HepG2 (cell line): Measurements from ENCODE around the gene TSG101. TPM values are rescaled to one million over a fixed set of nuclear protein-coding genes. Genes with fewer than 3 reads are reported as not detected.

Experiments
- CBX2 ChIP-seq, 2 experiments: fragments of 200-600 bp in 1 of 2; sonication (generic); formaldehyde crosslinking in 1 of 2; IDR thresholded peaks; 2 replicates each; pipeline versions ENCODE4 v1.7.0 to v1.8.1; 2018 to 2022; ENCODE audit warnings: low read depth in 2 of 2, low read length in 1 of 2, mild to moderate bottlenecking in 1 of 2, missing genetic modification reagents in 1 of 2
- DZIP1 ChIP-seq: sonication (generic); formaldehyde crosslinking; IDR thresholded peaks from 2 replicates; pipeline ENCODE4 v1.5.0; 2020; ENCODE audit warnings: mild to moderate bottlenecking, missing genetic modification reagents
- KAT8 ChIP-seq: IDR thresholded peaks from 2 replicates; pipeline ENCODE4 v1.6.1; 2016; ENCODE audit warnings: missing genetic modification reagents, missing compliant biosample characterization
- KLF13 ChIP-seq: sonication (generic); formaldehyde crosslinking; IDR thresholded peaks from 2 replicates; pipeline ENCODE4 v1.4.0; 2020; ENCODE audit warnings: mild to moderate bottlenecking, missing genetic modification reagents
- POLR2A ChIP-seq, 2 experiments: IDR thresholded peaks; 2 replicates each; pipeline ENCODE4 v1.6.1; 2011; ENCODE audit warnings: low read depth in 2 of 2, low read length in 2 of 2, mild to moderate bottlenecking in 1 of 2, moderate library complexity in 1 of 2; ENCODE audit not compliant: insufficient read depth in 1 of 2
- UBTF ChIP-seq: sonication (generic); formaldehyde crosslinking; IDR thresholded peaks from 2 replicates; pipeline ENCODE4 v1.4.0; 2020; ENCODE audit warnings: mild to moderate bottlenecking, missing genetic modification reagents
- ZBTB49 ChIP-seq: sonication (generic); formaldehyde crosslinking; IDR thresholded peaks from 2 replicates; pipeline ENCODE4 v1.4.0; 2020; ENCODE audit warnings: missing genetic modification reagents, borderline replicate concordance
- ZNF142 ChIP-seq: sonication (generic); formaldehyde crosslinking; IDR thresholded peaks from 2 replicates; pipeline ENCODE4 v1.4.0; 2020; ENCODE audit warnings: missing genetic modification reagents
- ZNF609 ChIP-seq: sonication (generic); formaldehyde crosslinking; IDR thresholded peaks from 2 replicates; pipeline ENCODE4 v1.4.0; 2020; ENCODE audit warnings: mild to moderate bottlenecking, missing genetic modification reagents, borderline replicate concordance
- ZNF766 ChIP-seq: sonication (generic); formaldehyde crosslinking; IDR thresholded peaks from 2 replicates; pipeline ENCODE4 v1.5.0; 2020; ENCODE audit warnings: missing genetic modification reagents, borderline replicate concordance
- polyA plus RNA-seq, 8 experiments: library from polyadenylated mRNA; depleted of rRNA in 3 of 8; stranded (reverse) in 7 of 8; unstranded in 1 of 8; fragments of >200 nt; fragmentation: Illumina TruSeq in 4 of 8; extraction: Trizol in 4 of 8; gene quantifications; 2 replicates each; pipeline versions ENCODE4 v1.2.1 to v1.2.3, GENCODE V29; 2011 to 2016; ENCODE audit warnings: low read depth in 4 of 8, missing spikeins in 1 of 8, mixed read lengths in 1 of 8; ENCODE audit not compliant: insufficient read depth in 1 of 8
- total RNA-seq, 5 experiments: library from RNA; depleted of rRNA; stranded (reverse); fragments of >200 nt; fragmentation: Illumina TruSeq; extraction: Trizol; gene quantifications; 2 replicates each; pipeline ENCODE4 v1.2.3, GENCODE V29; 2016; ENCODE audit warnings: low read depth in 1 of 5

TSG101 gene
- total and polyA plus RNA-seq, 2 of the 13 experiments (the other 11 are each of a cell fraction or from before 2014, with no cell fraction given), result 69.3 to 206 TPM

GRCh38 chr11:18524248-18524647 is 2.5 kb downstream of the TSG101 start (continued):
- TF ChIP-seq ZNF609 (CRISPR knock-in tag) (no peak), POLR2A (IDR thresholded peaks at IDR 0.05; ENCODE audit: insufficient read depth in 1 of 2, low read depth in 2 of 2, low read length in 2 of 2) (no peak), KAT8 (CRISPR knock-in tag) (0 out of 2 replicates have a peak, but pooled peaks have one; percentile 12), CBX2 (IDR thresholded peaks at IDR 0.05; ENCODE audit: low read depth, low read length) (no peak), CBX2 (CRISPR knock-in tag; IDR thresholded peaks at IDR 0.05; ENCODE audit: low read depth) (no peak), ZNF142 (CRISPR knock-in tag) (no peak), DZIP1 (CRISPR knock-in tag) (no peak), ZBTB49 (CRISPR knock-in tag) (no peak), UBTF (CRISPR knock-in tag) (no peak), ZNF766 (CRISPR knock-in tag) (no peak), KLF13 (CRISPR knock-in tag) (no peak)
